ENCODE results near the gene GALNT17. TPM values are rescaled to one million over a fixed set of nuclear protein-coding genes. Genes with fewer than 3 reads are reported as not detected.

GALNT17 gene
- total and polyA plus RNA-seq, 5 donors: 0.71 to 9.0 (median 5.2) TPM

DNA sequence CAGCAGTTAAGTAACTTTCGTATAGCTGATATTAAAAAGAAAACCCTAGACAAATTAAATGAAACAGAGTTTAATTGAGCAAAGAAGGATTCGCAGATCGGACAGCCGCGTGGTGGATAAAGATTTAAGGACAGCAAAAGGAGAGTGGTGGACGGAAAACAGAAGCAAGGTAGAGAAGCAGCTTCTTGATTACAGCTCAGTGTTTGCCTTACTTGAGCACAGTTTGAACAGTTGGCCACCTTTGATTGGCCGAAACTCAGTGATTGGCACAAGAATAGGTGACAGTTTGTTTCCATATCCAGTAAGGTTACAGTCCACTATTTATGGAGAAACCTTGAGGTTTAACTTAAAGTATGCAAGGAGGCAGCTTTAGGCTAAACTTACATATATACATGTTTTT, 231.7 kb downstream of the GALNT17 start:
- Histone ChIP-seq H3K27ac (ENCODE audit: low read length) (no peak overlapping the region), H3K27me3 (ENCODE audit: control insufficient read depth, insufficient read depth) (no peaks in the 10 kb centered on the region), H3K4me3 (ENCODE audit: low read length) (no peak overlapping the region), H3K4me1 (ENCODE audit: control insufficient read depth, insufficient read depth, low read length) (no peaks in the 10 kb centered on the region), H3K9me3 (ENCODE audit: control insufficient read depth, low read length) (no peaks in the 10 kb centered on the region)
- WGBS: 92% methylated on average over 7 of the region's 7 CpGs
- ATAC-seq (no peak), DNase-seq (no peak)
- intact Hi-C loops (cut with DNase I): no loop called here

DNA sequence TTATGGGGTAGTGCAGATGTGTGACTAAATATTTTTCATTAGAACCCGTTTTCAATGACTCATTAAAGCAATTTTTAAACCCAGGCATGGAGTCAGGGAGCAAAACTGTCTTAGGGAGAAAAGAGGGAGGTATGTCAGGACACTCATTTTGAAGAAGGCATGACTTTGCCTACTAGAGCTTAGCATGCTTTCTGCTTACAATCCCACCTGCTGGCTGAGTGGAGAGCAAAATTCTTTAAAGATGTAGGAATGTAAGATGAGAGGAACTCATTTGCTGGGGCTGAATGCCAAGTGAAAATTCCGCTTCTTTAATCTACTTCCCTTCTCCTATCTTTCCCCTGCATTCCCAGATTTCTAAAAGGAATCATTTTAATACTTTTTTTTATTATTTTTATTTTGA, 232.6 kb downstream of the GALNT17 start:
- ATAC-seq: no peak
- intact Hi-C loops (cut with DNase I): no loop called here

DNA sequence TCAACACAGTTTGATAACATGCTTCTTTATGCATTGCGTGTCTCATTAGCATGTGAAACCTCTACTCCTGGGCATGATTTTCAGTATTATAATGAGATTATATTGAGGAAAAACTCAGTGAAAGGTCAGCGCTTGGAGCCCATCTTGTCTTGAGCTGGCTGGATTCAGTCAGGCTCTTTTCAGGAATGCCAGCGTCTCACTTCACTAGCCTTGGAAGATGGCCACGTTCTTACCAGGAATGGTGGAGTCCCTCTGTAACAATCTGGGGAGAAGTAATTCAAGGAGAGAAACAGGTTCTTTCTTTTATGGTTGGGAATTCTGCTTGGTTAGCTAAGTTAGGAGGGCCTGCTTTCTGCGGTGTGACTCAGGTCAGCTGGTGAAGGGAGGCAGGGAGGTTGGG, 241.0 kb downstream of the GALNT17 start:
- no peaks in the 10 kb centered on the region for H3K27me3 ChIP-seq (ENCODE audit: control insufficient read depth, insufficient read depth)
- H3K4me3 ChIP-seq (ENCODE audit: low read length): no peak overlapping the region
- intact Hi-C loops (cut with DNase I): no loop called here
- DNase-seq (no peak), ATAC-seq (no peak)
- H3K27ac ChIP-seq (ENCODE audit: low read length): no peak overlapping the region
- peaks cover 2% of the 10 kb centered on the region for H3K9me3 ChIP-seq (ENCODE audit: control insufficient read depth, low read length)
- no peaks in the 10 kb centered on the region for H3K4me1 ChIP-seq (ENCODE audit: control insufficient read depth, insufficient read depth, low read length)
- WGBS: 94% methylated on average over 5 of the region's 5 CpGs

More for the DNA sequence above, 232.6 kb downstream of the GALNT17 start:
- Histone ChIP-seq H3K4me3 (ENCODE audit: low read length) (no peak overlapping the region), H3K9me3 (ENCODE audit: control insufficient read depth, low read length) (no peaks in the 10 kb centered on the region), H3K27ac (ENCODE audit: low read length) (no peak overlapping the region), H3K27me3 (ENCODE audit: control insufficient read depth, insufficient read depth) (no peaks in the 10 kb centered on the region), H3K4me1 (ENCODE audit: control insufficient read depth, insufficient read depth, low read length) (no peaks in the 10 kb centered on the region)
- 50% methylated on average over 2 of the region's 2 CpGs for whole genome bisulfite sequencing
- no peak for DNase-seq

DNA sequence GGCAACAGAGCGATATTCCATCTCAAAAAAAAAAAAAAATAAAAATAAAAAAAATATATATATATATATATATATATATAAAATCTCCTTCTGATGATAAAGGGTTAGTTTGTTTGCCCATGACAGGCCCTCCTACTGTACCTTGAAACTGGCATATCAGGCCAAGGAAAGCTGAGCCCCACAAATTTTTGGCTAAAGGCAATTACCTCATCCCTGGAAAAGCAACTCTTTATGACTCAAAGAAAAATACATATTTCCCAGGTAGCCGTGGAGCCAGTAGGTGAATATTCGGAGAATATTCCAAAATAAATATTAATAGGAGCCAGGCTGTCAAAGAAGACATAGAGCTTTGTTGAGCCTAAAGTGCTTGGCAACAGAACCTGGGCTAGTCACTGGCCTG, 245.1 kb downstream of the GALNT17 start:
- ATAC-seq (no peak), DNase-seq (no peak)
- H3K4me1 ChIP-seq (ENCODE audit: control insufficient read depth, insufficient read depth, low read length): no peaks in the 10 kb centered on the region
- no peaks in the 10 kb centered on the region for H3K27me3 ChIP-seq (ENCODE audit: control insufficient read depth, insufficient read depth)
- intact Hi-C loops (cut with DNase I): no loop called here
- no peak overlapping the region for H3K4me3 ChIP-seq (ENCODE audit: low read length)
- 63% methylated on average over 3 of the region's 3 CpGs for WGBS
- H3K9me3 ChIP-seq (ENCODE audit: control insufficient read depth, low read length): peaks cover 2% of the 10 kb centered on the region
- no peak overlapping the region for H3K27ac ChIP-seq (ENCODE audit: low read length)

DNA sequence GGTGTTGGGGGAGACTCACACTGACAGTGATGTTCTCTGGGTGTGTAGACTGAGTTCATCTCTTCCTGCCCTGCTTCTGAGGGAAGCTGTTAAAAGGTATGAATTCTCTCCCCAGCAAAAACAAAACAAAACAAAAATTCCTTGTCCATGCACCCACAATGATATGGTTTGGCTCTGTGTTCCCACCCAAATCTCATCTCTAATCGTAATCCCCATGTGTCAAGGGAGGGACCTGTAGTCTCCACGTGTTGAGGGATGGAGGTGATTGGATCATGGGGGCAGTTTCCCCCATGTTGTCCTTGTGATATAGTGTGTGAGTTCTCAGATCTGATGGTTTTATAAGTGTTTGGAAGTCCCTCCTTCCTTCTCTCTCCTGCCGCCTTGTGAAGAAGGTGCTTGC, 245.5 kb downstream of the GALNT17 start:
- DNase-seq (no peak), ATAC-seq (no peak)
- intact Hi-C loops (cut with DNase I): no loop called here
- Histone ChIP-seq H3K27ac (ENCODE audit: low read length) (no peak overlapping the region), H3K9me3 (ENCODE audit: control insufficient read depth, low read length) (peaks cover 2% of the 10 kb centered on the region), H3K27me3 (ENCODE audit: control insufficient read depth, insufficient read depth) (no peaks in the 10 kb centered on the region), H3K4me3 (ENCODE audit: low read length) (no peak overlapping the region), H3K4me1 (ENCODE audit: control insufficient read depth, insufficient read depth, low read length) (no peaks in the 10 kb centered on the region)
- WGBS: 74% methylated on average over 3 of the region's 3 CpGs

DNA sequence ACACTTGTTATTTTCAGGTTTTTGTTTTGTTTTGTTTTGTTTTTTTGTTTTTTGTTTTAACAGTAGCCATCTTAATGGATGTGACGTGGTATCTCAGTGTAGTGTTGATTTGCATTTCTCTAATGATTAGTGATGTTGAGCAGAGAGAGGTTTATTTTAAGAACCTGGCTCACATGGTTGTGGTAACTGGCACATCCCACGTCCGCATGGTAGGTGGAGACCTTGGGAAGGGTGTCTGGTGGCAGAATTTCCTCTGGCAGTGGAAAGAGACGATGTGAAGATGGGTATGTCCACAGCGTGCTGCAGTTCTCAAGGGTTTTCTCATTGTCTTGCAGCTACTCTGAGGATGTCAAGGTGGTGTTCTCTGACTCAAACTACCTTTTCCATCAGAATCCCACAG, 252.2 kb downstream of the GALNT17 start:
- no peak for ATAC-seq
- H3K4me3 ChIP-seq (ENCODE audit: low read length): no peak overlapping the region
- intact Hi-C loops (cut with DNase I): no loop called here
- H3K4me1 ChIP-seq (ENCODE audit: control insufficient read depth, insufficient read depth, low read length): no peaks in the 10 kb centered on the region
- no peaks in the 10 kb centered on the region for H3K27me3 ChIP-seq (ENCODE audit: control insufficient read depth, insufficient read depth)
- no peak for DNase-seq
- 67% methylated on average over 5 of the region's 5 CpGs for WGBS
- H3K27ac ChIP-seq (ENCODE audit: low read length): no peak overlapping the region
- H3K9me3 ChIP-seq (ENCODE audit: control insufficient read depth, low read length): no peaks in the 10 kb centered on the region

DNA sequence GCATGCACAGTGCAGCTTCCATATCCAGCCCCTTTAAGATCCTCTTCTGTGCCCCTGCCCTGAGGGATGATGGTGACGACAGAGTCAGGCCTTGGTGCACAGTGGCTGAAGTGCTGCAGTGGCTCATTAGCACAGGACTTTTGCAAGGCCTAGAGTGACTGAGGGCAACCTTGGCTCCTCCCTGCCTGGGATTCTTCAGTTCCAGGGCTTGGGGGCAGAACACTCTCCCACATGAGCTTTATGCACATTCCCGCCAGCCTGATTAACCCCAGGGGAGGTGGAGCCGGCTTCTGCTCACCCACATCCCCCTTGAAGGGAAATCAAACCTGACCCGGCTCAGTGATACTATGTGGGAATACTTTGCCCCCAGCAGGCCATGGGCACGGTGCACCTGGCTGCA, 253.4 kb downstream of the GALNT17 start:
- no peaks in the 10 kb centered on the region for H3K9me3 ChIP-seq (ENCODE audit: control insufficient read depth, low read length)
- intact Hi-C loops (cut with DNase I): no loop called here
- DNase-seq (no peak), ATAC-seq (no peak)
- WGBS: 74% methylated on average over 5 of the region's 5 CpGs
- no peaks in the 10 kb centered on the region for H3K27me3 ChIP-seq (ENCODE audit: control insufficient read depth, insufficient read depth)
- no peak overlapping the region for H3K4me3 ChIP-seq (ENCODE audit: low read length)
- H3K4me1 ChIP-seq (ENCODE audit: control insufficient read depth, insufficient read depth, low read length): no peaks in the 10 kb centered on the region
- H3K27ac ChIP-seq (ENCODE audit: low read length): no peak overlapping the region

DNA sequence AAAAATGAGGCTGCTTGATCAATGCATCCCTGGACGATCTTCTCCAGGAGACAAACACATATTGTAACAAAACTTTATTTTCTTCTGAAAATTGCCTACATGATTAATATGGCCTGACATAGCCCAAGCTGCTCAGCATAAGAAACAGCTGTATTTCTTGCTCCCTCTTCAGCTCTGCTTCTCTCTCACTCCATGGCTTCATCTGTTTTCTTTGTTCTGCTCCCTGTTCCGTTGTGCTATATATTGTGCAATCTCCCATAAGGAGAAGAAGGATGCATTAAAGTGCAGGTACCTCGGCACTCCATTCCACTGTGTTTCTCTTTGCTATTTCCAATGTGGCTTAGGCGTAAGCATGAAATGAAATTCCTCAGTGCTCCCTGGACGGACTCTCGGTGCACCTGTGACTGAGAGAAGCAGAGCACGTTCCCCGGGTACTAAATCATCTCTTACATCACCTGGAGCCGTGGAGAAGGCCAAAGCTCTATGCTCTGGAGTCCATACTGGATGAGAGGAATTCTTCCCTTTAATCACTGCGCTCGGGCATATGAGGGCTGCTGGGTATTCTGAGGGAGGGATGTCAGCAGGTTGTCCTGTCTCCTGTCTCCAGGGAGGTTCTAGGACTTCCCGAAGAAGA, 254.3 kb downstream of the GALNT17 start:
- DNase-seq: no peak
- intact Hi-C loops (cut with DNase I): no loop called here
- Histone ChIP-seq H3K4me1 (ENCODE audit: control insufficient read depth, insufficient read depth, low read length) (no peaks in the 10 kb centered on the region), H3K27ac (ENCODE audit: low read length) (no peak overlapping the region), H3K9me3 (ENCODE audit: control insufficient read depth, low read length) (no peaks in the 10 kb centered on the region), H3K27me3 (ENCODE audit: control insufficient read depth, insufficient read depth) (no peaks in the 10 kb centered on the region), H3K4me3 (ENCODE audit: low read length) (no peak overlapping the region)
- ATAC-seq: no peak
- WGBS: 88% methylated on average over 12 of the region's 12 CpGs

DNA sequence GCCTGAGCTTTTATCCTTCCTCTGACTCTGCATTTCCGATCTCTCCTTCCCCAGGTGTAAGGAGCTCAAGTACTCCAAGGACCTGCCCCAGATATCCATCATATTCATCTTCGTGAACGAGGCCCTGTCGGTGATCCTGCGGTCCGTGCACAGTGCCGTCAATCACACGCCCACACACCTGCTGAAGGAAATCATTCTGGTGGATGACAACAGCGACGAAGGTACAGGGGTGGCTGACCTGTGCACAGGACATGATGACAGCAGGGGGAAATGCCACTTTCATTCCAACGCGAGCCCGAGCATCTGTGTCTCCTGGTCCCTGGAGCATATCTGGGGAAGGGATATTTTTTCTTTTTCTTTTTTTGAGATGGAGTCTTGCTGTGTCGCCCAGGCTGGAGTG, 256.2 kb downstream of the GALNT17 start:
- no peak overlapping the region for H3K4me3 ChIP-seq (ENCODE audit: low read length)
- intact Hi-C loops (cut with DNase I): no loop called here
- H3K27me3 ChIP-seq (ENCODE audit: control insufficient read depth, insufficient read depth): no peaks in the 10 kb centered on the region
- DNase-seq (no peak), ATAC-seq (no peak)
- H3K27ac ChIP-seq (ENCODE audit: low read length): no peak overlapping the region
- 86% methylated on average over 14 of the region's 14 CpGs for WGBS
- no peaks in the 10 kb centered on the region for H3K4me1 ChIP-seq (ENCODE audit: control insufficient read depth, insufficient read depth, low read length)
- no peaks in the 10 kb centered on the region for H3K9me3 ChIP-seq (ENCODE audit: control insufficient read depth, low read length)

DNA sequence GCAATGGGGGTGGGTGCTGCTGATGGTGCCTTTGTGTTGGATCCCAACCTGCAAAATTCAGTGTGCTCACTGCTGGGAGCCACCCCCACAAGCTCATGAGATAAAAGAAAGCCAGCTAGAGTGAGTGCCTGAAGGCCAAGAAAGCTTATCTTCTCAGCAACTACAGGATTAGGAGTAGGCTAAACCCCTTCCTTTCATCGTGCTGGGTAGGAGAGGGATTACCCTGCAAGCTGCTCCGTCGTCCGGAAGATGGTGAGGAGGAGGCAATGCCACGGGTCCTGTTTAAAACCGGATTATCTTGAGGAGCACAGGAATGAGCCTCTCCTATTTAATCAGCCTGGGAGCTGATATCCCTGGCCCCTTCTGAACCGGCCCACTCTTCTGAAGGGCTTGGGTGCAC, 258.0 kb downstream of the GALNT17 start:
- 69% methylated on average over 7 of the region's 7 CpGs for WGBS
- Histone ChIP-seq H3K27ac (ENCODE audit: low read length) (no peak overlapping the region), H3K4me1 (ENCODE audit: control insufficient read depth, insufficient read depth, low read length) (no peaks in the 10 kb centered on the region), H3K27me3 (ENCODE audit: control insufficient read depth, insufficient read depth) (no peaks in the 10 kb centered on the region), H3K4me3 (ENCODE audit: low read length) (no peak overlapping the region), H3K9me3 (ENCODE audit: control insufficient read depth, low read length) (no peaks in the 10 kb centered on the region)
- DNase-seq (no peak), ATAC-seq (no peak)
- intact Hi-C loops (cut with DNase I): no loop called here

DNA sequence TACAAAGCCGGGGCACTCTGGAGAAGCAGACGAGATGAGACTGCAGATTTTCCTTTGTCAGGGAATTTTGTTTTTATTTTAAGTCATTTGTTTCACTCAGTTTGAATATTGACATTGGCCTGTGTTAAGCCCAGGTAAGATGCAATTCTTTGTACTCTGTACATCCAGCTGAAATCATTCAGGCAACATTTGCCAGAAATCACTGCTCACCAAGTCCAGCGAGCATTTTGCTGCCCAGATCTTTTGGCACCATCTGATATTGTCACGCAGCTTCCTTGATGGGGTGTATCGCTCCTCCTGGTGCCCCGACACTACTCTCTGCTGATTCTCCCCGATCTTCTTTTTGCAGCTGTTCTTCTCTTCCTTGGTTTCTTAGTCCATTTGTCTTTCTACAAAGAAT, 261.7 kb downstream of the GALNT17 start:
- H3K27me3 ChIP-seq (ENCODE audit: control insufficient read depth, insufficient read depth): no peaks in the 10 kb centered on the region
- H3K9me3 ChIP-seq (ENCODE audit: control insufficient read depth, low read length): no peaks in the 10 kb centered on the region
- no peak for ATAC-seq

DNA sequence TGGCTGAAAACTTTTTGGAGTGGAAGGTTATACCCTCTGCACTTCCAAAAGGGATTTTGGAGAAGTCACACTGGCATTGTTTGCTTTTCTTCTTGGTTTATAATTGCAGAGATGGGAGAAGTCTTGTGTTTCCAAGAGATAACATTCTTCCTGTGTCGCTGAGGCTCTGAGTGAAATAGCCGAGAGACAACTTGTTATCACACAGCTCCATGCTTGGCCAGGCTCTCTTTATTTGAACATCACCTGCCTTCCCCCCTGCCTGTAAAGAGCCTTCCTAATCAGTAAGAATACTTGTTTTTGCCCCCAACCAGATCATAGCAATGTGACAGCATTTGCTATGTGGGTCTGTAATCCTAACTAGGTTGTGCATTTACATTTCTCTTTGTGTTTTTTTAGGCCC, 270.7 kb downstream of the GALNT17 start:
- intact Hi-C loops (cut with DNase I): no loop called here
- H3K4me3 ChIP-seq (ENCODE audit: low read length): no peak overlapping the region
- WGBS: 33% methylated on average over 2 of the region's 2 CpGs

More for the DNA sequence above, 261.7 kb downstream of the GALNT17 start:
- DNase-seq: no peak
- intact Hi-C loops (cut with DNase I): no loop called here
- 80% methylated on average over 7 of the region's 7 CpGs for WGBS
- Histone ChIP-seq H3K4me1 (ENCODE audit: control insufficient read depth, insufficient read depth, low read length) (no peaks in the 10 kb centered on the region), H3K27ac (ENCODE audit: low read length) (no peak overlapping the region), H3K4me3 (ENCODE audit: low read length) (no peak overlapping the region)

More for the DNA sequence above, 270.7 kb downstream of the GALNT17 start:
- Histone ChIP-seq H3K9me3 (ENCODE audit: control insufficient read depth, low read length) (no peaks in the 10 kb centered on the region), H3K27ac (ENCODE audit: low read length) (no peak overlapping the region), H3K4me1 (ENCODE audit: control insufficient read depth, insufficient read depth, low read length) (no peaks in the 10 kb centered on the region), H3K27me3 (ENCODE audit: control insufficient read depth, insufficient read depth) (no peaks in the 10 kb centered on the region)
- no peak for ATAC-seq
- no peak for DNase-seq
